Neutrophil (primary cell): ENCODE results near the gene B9D1.

Experiments
- H3K27ac ChIP-seq: fragments of 200-600 bp; sonication (generic); 2 replicates; pipeline ENCODE4 v1.5.1; 2016; ENCODE audit warnings: mild to moderate bottlenecking, moderate library complexity
- H3K27me3 ChIP-seq: fragments of 200-600 bp; sonication (generic); 2 replicates; pipeline ENCODE4 v1.6.0; 2016; ENCODE audit warnings: mild to moderate bottlenecking
- H3K36me3 ChIP-seq: fragments of 200-600 bp; sonication (generic); 2 replicates; pipeline ENCODE4 v1.5.1; 2017
- H3K4me1 ChIP-seq, 2 experiments: fragments of 200-600 bp in 1 of 2; sonication (generic) in 1 of 2; 1 replicate in 1 of 2; 2 replicates in 1 of 2; pipeline versions ENCODE4 v1.5.1 to v1.6.1; 2013 to 2016; ENCODE audit warnings: low read depth in 1 of 2, low read length in 1 of 2, mild to moderate bottlenecking in 1 of 2, moderate library complexity in 1 of 2; ENCODE audit not compliant: control insufficient read depth in 1 of 2, insufficient read depth in 1 of 2
- H3K4me3 ChIP-seq, 2 experiments: fragments of 200-600 bp in 1 of 2; sonication (generic) in 1 of 2; 1 replicate in 1 of 2; 2 replicates in 1 of 2; pipeline ENCODE4 v1.5.1; 2013 to 2016; ENCODE audit warnings: low read depth in 1 of 2, low read length in 1 of 2, mild to moderate bottlenecking in 1 of 2, moderate library complexity in 1 of 2
- H3K9me3 ChIP-seq: fragments of 200-600 bp; sonication (generic); 2 replicates; pipeline ENCODE4 v1.5.1; 2016
- TF ChIP-seq, protein P1 (sequence below): fragments of 200-600 bp; sonication (generic); IDR thresholded peaks from 2 replicates; pipeline ENCODE4 v1.5.1; 2016; ENCODE audit warnings: antibody characterized with exemption

The B9D1 gene

DNA sequence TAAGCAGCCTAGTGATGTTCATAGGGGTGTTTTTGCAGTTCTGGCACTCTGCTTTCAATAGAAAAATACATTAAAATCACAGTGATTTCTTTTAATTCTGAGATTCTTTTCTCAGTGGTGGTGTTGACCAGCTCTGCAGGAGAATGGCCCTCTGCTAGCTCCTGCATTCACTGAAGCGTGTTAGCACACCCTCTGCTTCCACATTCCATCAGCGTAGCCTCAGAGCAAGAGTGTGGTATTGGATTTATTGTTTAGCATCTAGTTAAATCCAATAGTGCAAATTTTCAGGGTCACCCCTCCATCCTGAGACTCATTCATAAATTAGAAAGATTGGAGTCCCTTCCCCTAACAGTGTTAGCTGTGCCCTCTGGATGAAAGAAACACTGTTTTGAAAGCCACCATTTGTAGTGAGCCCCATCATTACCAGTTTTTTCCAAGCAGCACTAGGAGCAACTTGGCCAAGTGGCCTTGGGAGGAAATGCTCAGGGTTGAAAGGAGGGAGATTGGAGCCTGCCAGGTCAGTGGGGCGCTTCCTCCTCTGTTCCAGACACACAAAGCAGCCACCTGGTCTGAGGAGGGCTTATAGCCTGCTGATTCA lies 45.7 kb downstream of the B9D1 start:
- Histone ChIP-seq H3K9me3 (no peaks in the 10 kb centered on the region), H3K4me3 (no peak overlapping the region), H3K27me3 (peaks cover 34% of the 10 kb centered on the region), H3K27ac (no peak overlapping the region), H3K36me3 (no peaks in the 10 kb centered on the region), H3K4me1 (peaks cover 17 to 20% of the 10 kb centered on the region in 2 experiments)
- TF ChIP-seq, protein P1, sequence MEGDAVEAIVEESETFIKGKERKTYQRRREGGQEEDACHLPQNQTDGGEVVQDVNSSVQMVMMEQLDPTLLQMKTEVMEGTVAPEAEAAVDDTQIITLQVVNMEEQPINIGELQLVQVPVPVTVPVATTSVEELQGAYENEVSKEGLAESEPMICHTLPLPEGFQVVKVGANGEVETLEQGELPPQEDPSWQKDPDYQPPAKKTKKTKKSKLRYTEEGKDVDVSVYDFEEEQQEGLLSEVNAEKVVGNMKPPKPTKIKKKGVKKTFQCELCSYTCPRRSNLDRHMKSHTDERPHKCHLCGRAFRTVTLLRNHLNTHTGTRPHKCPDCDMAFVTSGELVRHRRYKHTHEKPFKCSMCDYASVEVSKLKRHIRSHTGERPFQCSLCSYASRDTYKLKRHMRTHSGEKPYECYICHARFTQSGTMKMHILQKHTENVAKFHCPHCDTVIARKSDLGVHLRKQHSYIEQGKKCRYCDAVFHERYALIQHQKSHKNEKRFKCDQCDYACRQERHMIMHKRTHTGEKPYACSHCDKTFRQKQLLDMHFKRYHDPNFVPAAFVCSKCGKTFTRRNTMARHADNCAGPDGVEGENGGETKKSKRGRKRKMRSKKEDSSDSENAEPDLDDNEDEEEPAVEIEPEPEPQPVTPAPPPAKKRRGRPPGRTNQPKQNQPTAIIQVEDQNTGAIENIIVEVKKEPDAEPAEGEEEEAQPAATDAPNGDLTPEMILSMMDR, result no peak

- H3K27ac ChIP-seq, result no peak overlapping the region
- no peaks in the 10 kb centered on the region for H3K9me3 ChIP-seq
- H3K27me3 ChIP-seq, result peaks cover 16% of the 10 kb centered on the region
- TF ChIP-seq, protein P1, result no peak
- H3K4me3 ChIP-seq, result no peak overlapping the region
- no peaks in the 10 kb centered on the region for H3K36me3 ChIP-seq
- H3K4me1 ChIP-seq, result peaks cover 28 to 33% of the 10 kb centered on the region in 2 experiments
These were observed 47.4 kb downstream of the B9D1 start for GRCh38 chr17:19315104-19315503.

GRCh38 chr17:19313746-19314651 lies 48.5 kb downstream of the B9D1 start:
- Histone ChIP-seq H3K27me3 (peaks cover 13% of the 10 kb centered on the region), H3K27ac (no peak overlapping the region), H3K36me3 (no peaks in the 10 kb centered on the region), H3K9me3 (no peaks in the 10 kb centered on the region), H3K4me3 (no peak overlapping the region), H3K4me1 (peaks cover 28 to 38% of the 10 kb centered on the region in 2 experiments)
- TF ChIP-seq, protein P1, result no peak

- Histone ChIP-seq H3K27me3 (peaks cover 12% of the 10 kb centered on the region), H3K4me1 (peaks cover 28 to 38% of the 10 kb centered on the region in 2 experiments), H3K27ac (no peak overlapping the region), H3K4me3 (no peak overlapping the region), H3K9me3 (no peaks in the 10 kb centered on the region), H3K36me3 (no peaks in the 10 kb centered on the region)
- TF ChIP-seq, protein P1, result no peak
These were observed 49.3 kb downstream of the B9D1 start for GRCh38 chr17:19313066-19313745.

GRCh38 chr17:19312406-19312805 lies 50.1 kb downstream of the B9D1 start:
- H3K4me3 ChIP-seq, result peak overlapping the region in 1 of 2 experiments; percentile 18
- no peaks in the 10 kb centered on the region for H3K36me3 ChIP-seq
- H3K9me3 ChIP-seq, result no peaks in the 10 kb centered on the region
- TF ChIP-seq, protein P1, result no peak
- peak overlapping the region; percentile 72 for H3K27ac ChIP-seq
- H3K4me1 ChIP-seq, result peaks cover 28 to 38% of the 10 kb centered on the region in 2 experiments
- peaks cover 4% of the 10 kb centered on the region for H3K27me3 ChIP-seq
